HG03060 (cell line): ENCODE measurements around the gene CPNE4.

ENCODE experiments used
- ATAC-seq: cut with Tn5 transposase; IDR thresholded peaks from one replicate; pipeline ENCODE4 v1.9.1; 2021; ENCODE audit warnings: low read depth, moderate number of reproducible peaks; ENCODE audit not compliant: unreplicated experiment

CPNE4 gene

DNA sequence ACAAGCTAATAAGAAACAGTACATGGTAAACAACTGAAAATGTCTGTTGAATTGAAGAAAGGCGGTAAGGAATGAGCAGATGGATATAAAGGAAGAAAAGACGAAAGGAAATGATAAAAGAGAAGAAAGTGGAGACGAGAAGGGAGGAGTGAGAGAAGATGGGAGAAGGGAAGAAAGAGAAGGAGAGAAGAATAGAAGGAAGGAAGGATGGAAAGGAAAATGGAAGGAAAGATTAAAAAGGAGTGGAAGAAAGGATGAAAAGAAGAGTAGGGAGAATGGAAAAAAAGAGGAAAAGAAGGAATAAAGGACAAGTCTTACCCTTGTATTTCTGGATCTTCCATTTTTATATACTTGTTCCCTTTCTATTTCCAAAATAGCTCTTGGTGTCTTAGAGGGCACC, 17.7 kb downstream of the CPNE4 start:
- ATAC-seq = no peak

DNA sequence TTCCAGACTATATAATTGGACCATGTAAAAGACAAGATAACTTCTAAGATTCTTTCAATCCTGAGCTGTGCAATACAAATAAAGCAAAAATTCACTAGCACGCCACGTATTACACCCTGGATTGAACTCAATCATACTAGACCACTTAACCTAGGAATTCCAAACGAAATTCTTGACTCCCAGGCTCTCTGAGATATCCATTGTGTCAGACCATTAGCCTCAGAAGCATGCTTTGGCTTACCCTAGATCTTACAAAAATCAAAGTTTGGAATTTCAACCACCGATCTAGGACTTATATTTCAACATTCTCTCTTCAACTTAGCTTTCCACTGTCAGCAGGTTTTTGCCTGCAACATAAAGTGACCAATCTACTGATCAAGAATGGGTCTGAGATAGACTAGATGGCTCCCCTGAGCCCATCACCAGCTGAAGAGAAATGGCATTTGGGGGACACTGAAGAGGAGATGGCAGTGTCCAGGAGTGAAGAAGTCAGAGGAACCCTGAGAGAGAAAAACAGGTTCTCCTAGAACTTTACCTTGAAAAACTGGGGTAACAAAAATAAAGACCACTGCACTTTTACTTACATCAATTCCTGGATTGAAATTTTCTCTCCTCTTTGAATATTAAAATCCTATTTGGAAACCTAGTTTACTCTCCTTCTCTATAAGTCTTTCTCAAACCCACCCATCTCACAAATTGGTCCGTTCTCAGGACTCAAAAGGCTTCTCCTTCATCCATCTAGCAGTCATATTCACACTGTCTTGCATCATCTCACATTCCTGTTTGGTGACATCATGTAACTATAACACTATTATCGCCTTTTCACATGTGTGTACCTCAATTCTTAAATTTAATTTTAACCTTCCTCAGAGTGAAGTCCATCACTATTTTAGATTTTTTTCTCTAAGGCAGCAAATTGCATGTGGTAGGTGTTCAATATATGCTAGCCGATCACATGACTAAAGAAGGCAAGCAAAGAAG, 18.5 kb downstream of the CPNE4 start:
- no peak for ATAC-seq

DNA sequence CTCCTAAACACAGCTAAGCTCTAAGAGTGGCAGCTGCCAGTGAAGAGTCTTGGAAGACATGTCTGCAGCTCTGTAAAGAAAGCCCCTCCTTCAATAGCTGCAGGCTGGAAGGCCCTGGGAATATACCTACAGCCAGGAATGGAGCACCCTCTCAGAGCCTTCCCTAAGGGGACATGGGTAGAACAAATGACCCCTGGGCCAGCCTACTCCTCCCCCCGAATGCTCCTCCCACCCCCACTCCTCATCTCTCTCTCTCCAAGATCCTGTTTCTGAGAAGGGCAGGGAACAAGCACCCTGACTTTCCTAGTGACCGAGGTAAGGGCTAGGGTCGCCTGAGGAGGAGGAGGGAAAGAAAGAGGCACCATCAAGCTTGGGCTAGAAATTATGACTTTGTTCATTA, 20.7 kb downstream of the CPNE4 start:
- ATAC-seq = no peak

DNA sequence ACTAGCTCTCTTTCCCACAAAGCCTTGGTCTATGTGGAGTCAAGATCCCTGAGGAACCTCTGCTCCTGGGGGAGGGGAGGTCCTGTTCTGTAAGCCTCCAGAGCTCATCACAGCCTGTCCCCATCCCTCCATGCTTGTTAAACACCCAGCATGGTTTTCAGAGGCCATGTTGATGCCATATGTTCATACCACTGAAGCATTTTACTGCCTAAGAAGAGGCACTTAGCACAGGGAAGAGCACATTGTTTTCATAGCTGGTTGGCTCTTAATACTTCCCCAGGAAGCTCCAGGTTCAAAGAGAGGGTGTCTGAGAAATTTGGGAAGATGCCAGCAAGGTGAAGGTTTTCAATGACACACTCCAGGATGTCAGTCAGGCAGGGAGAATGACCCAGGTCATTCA, 25.6 kb downstream of the CPNE4 start:
- no peak for ATAC-seq

DNA sequence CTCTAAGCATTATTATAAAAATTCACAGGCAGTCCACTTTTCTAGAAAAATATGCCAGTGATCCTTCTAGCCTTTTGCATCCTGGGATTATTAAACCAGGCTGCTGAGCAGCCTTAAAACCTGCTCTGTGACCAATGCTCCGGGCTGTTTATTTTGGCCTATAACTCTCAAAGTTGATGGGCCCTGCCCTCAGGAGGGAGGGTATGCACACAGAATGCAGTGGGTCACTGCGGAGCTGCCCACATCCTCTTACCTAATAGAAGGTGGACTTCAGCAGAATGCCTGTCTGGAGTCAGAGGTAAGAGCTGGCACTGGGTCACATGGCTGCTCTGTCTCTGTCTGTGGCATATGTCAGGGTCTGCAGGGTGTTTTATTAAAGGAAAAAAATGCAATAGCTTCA, 26.0 kb downstream of the CPNE4 start:
- no peak for ATAC-seq

DNA sequence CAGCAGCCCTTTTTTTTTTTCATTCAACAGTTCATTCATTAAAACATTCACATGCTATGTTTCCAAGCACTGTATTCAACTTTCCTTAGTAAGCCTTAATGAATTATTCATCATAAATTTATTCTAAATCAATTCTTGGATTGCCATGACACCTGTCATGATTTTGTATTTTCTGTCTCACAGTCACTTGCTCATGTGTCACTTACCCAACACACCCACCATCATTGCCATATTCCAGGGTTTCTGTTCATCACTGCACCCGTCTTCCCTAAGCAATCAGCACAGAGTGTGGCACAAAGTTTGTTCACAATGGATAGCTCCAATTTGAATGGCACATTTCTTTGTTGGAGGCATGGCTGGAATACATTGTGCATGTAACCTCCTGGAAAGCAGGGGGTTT, 27.2 kb downstream of the CPNE4 start:
- no peak for ATAC-seq

DNA sequence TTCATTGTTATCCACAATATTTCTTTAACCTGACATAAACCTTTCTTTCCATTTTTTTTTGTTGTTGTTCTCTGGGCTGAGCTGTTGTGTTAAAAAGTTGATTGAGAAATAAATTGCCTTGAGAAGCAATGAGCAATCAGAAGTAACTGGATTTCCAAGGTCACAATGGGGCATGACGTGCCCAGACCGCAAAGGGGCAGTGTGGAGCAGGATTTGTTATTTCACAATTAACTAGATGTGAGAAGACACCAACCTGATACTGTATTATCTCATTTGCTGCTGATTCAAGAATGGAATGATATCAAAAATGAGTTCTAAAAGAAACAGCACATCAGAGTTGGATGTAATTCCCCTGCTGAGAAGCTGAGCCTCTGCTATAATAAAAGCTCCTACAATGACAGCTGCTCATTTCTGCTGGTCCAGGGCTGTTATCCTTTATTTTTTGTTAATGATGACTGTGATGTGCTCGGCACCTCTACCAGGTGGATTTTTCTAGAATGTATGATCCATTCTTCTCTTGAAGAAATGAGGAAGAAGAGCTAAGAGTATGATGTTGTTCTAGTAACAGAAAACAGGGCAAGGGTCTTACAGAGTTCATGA, 28.1 kb downstream of the CPNE4 start:
- no peak for ATAC-seq

DNA sequence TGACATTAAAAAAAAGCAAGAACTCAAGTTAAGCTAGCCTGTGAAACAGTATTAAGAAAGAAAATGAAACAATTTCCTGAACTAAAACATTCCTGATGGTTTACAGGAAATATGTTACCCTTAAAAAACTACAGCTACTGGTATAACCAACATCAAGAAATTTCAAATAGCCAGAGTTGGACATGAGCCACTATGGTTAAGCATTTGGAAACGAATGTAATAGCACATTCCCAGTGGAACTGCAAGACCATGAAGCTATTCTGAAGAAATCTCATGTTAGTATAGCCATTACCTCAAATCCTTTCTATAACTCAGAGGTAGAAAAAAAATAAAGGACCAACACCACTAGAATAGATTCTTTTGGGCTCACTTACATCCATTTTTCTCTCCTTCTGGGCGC, 30.2 kb downstream of the CPNE4 start:
- ATAC-seq = no peak

DNA sequence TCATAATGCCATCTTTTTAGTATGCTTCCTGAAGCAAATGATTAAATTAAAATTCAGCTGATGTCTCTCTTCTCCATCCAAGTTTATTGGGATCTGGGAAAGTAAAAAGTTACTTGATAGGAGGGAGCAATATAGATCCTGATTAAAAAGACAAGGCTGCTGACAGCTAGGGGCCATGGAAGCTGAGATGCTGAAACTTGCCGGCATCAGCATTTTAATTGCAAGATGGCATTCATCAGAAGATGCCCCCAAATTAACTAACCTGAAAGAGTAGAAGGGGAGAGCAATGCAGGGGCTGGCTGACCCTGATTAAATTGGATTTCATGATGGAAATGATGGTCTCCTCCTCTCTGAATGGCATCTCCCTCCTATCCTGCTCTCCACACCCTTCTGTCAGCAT, 31.1 kb downstream of the CPNE4 start:
- ATAC-seq = no peak

DNA sequence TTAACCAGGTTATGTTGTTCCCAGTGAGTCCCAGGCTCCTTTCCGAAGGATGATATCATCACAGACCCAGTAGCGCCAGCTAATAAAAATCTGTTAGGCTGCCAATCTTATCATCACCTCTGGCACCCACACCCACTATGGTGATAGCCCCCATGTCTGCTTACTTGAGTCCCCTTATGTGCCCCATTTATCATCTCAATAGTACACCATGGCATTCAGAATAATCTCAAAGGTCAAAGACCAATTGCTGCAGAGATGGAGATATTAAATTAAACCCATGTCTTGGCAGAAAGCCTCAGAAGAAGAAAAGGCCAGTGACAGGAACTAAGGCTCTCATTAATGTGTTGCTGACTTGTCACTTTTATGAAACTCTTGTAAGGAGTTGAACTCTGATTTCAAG, 32.8 kb downstream of the CPNE4 start:
- no peak for ATAC-seq

DNA sequence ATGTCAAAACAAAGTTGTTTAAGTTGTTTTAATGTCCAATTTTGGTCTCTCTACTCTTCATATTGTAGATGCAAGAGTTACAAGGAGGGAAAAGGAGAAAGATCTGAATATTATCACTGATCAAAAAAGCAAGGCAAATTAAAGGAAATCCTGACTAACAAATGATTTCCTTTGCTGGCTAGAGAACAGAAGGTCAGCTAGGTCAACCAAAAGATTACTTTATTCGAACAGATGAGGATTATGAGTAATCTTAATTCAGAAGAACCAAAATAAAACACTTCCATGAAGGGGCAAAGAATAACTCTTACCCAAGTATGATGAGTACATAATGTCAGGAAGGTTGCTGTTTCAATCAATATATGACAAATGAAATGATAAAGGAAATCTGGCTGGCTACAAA, 33.8 kb downstream of the CPNE4 start:
- no peak for ATAC-seq

DNA sequence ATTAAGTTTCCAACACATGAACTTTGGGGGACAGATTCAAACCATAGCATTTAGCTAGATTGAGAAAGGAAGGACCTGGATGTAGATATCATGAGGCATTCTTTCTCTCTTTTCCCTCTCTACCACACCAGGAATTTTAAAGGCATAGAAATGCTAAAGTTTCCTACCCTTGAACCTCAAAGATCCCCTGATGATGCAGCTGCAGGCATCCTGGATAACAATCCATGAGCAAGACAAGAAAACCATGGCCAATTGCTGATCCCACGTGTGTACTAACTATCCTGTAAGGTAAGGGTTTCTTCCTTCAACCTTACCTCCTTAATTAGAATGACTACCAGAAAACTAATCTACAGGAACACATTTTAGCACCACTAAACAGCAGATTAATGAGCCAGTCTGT, 36.8 kb downstream of the CPNE4 start:
- no peak for ATAC-seq

DNA sequence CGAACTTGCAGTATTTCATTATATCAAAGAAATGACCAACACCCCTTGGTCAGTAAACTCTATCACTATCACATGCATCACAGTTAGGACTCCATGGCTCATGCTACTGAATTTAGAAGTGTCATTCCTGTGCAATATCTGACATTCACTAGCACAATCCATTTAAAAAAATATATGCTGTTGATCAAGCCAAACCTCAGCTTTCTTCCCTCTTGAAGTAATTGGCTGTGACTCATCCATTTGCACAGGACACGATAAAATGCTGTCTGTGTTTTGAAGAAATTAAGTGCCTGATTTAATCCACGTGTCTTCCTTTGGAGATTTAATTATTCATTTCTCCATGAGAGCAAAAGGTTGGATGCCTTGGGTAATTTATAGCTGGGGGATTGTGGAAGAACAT, 38.9 kb downstream of the CPNE4 start:
- no peak for ATAC-seq

DNA sequence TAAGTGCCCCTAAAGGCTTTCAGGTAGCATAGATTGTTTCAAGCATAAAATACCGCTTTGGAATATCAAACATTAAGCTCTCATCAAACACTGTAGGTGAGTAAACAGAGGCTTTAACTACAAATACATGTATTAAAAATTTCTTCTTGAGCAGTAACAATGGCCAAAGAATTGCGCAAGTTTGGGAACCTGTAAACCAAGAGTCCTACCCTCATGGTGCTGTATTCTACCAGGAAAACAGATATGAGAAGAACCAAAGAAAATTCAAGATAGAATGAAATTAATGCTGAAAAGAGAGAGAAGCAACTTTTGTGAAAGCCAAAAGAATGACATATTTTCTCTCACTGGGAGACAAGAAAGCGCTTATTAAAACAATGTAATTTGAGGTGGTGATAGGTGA, 45.5 kb downstream of the CPNE4 start:
- no peak for ATAC-seq

DNA sequence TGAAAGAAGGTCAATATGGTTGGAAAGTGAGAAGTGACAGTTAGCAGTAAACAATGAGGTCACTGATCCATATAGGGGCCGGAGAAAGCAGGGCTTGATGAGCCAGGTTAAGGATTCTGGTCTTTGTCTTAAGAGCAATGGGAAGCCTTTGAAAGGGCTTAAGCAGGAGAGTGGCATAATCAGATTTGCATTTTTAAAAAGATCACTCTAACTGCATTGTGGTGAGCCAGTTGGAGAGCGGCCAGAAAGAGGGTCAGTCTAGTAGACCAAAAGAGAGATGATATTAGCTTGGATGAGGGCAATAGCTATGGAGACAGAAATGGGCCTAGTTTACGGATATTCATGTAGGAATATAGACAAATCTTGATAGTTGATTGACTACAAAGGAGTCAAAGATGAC, 46.6 kb downstream of the CPNE4 start:
- ATAC-seq = no peak

DNA sequence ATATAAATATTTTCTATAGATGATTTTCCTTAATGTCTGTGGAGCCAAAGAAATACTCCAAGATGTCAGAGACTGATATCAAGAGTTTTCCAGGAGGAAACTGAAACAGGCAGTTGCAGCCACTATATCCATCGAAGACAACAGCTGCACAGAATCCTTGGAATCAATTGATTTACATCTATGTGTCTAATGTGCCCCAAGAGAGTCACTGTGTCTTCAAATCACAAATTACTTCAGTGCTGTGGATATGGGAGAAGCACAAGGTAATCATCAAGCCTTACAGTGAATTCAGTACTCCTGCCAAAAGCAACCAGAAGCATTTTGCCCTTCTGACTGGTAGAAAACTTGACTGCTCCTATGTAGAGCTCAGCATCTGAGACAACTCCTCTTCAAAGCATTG, 51.1 kb downstream of the CPNE4 start:
- no peak for ATAC-seq

DNA sequence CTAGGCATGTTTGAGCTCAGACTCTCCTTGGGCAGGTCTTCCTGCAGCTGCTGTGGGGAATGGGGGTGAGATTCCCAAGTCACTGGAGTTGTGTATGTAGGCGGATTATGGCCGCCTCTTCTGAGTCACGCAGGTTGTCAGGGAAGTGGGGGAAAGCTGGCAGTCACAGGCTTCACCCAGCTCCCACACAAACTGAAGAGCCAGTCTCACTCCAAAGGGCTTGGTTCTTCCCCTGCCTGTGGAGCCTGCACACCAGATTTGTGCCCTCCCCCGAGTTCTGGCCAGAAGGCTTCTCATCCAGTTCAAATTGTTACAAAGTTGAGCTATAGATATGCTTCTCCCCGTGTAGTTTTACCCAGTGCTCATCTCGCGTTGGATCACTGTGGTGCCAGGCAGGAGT, 53.5 kb downstream of the CPNE4 start:
- no peak for ATAC-seq

DNA sequence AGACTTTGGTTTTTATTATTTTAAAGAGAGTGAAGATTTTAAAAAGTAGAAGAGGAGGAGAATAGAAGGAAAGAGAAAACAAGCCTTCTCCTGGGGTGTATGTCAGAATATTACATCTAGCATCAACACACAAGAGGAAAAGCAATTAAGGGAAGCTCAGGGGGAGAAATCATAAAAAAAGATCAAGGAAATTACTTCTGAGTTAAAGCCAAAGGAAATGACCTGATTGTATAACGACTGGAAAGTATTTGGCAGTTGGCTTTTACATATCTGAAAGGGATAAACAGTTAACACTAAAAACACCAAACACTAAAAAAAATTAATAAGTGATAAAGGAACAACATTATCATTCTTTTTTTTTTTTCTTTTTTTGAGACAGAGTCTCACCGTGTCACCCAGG, 58.4 kb downstream of the CPNE4 start:
- ATAC-seq = no peak

DNA sequence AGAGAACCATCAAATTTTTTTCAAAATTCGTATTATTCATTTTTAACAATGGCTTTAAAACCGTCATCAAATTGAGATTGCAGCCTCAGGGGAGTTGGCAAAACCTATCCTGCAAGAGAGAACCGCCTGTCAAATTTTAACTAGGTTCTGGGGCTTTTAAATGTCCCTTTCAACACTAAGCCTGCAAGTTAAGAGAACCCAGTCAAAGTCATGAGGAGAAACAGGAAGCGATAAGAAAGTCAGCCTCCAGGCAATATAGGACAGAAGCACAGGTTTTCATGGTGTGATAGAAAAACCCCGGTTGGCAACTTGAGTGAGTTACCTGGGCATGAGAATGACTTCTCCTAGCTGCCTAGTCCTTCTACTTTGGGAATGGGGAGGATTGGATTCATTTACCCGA, 59.8 kb downstream of the CPNE4 start:
- no peak for ATAC-seq

DNA sequence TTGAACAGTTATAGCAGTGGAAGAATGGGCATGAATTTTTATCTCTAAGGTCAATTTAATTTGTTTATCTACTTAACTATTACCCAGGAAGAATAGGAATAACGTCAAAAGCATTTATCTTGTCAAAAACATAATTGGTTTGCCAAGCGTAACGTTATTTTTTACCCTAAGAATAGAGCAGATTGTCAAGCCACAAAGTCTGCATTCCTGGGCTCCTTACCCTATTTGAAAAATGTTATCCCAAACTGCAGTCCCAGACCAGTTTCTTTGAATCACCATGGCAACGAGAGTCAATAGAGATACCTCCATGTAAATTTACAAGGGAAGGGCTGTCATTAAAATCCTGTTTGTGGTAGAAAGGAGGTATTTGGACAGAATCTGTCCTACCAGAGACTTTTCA, 61.1 kb downstream of the CPNE4 start:
- no peak for ATAC-seq

DNA sequence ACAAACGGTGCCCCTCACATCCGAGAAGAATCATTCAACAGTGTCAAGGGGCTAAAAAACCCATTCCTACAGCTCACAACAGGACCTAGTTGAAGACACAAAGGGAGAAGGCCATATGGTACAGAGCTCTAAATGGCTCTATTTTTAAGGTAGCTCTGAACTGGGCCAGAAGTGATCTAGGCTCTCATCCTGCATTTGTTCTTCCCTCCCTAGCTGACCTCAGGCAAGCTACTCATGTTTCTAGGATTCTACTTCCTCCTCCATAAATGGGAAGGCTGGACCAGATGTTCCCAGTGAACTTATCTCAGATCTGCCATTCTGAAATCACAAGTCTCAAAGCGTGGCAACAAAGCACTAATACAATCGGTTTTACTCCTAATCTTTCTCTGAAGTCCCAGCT, 62.3 kb downstream of the CPNE4 start:
- no peak for ATAC-seq

DNA sequence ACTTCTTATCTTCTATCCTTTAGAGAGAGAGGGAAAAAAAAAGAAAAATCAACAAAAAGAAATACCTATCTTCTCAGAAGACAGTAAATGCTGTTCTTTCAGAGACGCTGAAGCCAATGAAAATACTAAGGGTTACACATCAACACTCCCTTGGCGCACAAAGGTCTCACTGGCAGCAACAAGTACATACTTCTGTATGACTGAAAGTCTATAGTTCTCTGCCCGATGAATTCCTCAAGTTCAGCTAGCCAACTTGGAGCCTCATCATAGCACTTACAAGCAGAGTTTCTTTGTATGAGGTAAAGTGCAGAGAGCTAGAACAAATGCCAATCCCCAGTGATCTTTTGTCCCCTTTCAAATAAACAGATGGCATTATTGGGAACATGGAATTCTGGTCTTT, 62.7 kb downstream of the CPNE4 start:
- no peak for ATAC-seq
